NB4 (cell line): ENCODE results near the gene ADAMTSL3.
"Not testable (repeated sequence)": the region's sequence is repeated elsewhere in the genome, so short reads cannot be mapped to it uniquely, and the experiment has no call there.

Source experiments
- DNase-seq: peaks from one replicate; pipeline ENCODE4 v3.0.0; 2010; ENCODE audit warnings: low read depth
- H3K4me3 ChIP-seq: one replicate; pipeline ENCODE4 v1.5.1; 2011; ENCODE audit warnings: mild to moderate bottlenecking, low read depth, low read length, moderate library complexity
- CTCF ChIP-seq: IDR thresholded peaks from one replicate; pipeline ENCODE4 v1.5.1; 2012; ENCODE audit warnings: low read depth, low read length
- MYC ChIP-seq: IDR thresholded peaks from 2 replicates; pipeline ENCODE4 v1.6.1; 2011; ENCODE audit warnings: low read depth, low read length
- POLR2A ChIP-seq: IDR thresholded peaks from 2 replicates; pipeline ENCODE4 v1.6.1; 2011; ENCODE audit warnings: mild to moderate bottlenecking; ENCODE audit not compliant: insufficient read length; ENCODE audit errors: extremely low read depth
- TF ChIP-seq, protein P1 (sequence below): IDR thresholded peaks from 2 replicates; pipeline ENCODE4 v1.6.1; 2011; ENCODE audit warnings: low read depth, low read length

The ADAMTSL3 gene

GRCh38 chr15:83746231-83746630, 92.3 kb downstream of the ADAMTSL3 start:
- no peak overlapping the region for H3K4me3 ChIP-seq
- DNase-seq = no peak
- TF ChIP-seq MYC (no peak), POLR2A (no peak), CTCF (no peak)
- TF ChIP-seq, protein P1, sequence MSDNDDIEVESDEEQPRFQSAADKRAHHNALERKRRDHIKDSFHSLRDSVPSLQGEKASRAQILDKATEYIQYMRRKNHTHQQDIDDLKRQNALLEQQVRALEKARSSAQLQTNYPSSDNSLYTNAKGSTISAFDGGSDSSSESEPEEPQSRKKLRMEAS = no peak

DNA sequence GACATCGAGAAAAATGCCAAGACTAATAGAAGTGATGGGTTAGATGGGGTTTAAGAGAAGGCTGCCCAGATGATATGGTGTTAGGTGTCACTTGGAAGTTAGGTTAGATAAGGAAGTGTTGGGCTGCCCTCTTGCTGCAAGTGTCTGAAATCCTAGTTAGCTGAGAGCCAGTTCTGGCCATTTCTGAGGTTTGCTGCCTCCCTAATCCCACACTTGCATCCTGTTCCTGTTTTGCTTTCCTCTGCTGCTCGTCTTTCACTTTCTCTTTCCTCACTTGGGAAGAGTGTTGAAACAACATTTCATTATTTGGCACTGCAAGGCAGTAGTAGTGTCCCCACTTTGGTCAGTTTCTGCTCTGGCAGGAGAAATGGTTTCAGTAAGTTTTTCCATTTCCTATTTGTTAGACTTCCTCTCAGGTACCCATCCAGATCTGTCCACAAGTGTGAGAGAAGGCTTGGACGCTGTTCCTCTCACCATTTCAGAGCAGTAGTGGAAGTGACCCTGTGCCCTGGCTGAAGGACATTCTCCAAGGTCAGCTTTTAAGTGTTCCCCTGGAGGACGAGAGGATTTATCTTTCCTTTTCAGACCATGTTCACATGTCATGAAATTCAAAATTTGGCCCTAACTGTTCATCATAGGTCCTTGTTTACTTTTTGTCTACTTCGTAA, 93.3 kb downstream of the ADAMTSL3 start:
- no peak overlapping the region for H3K4me3 ChIP-seq
- no peak for TF ChIP-seq MYC
- TF ChIP-seq POLR2A = no peak
- TF ChIP-seq, protein P1 = no peak
- no peak for TF ChIP-seq CTCF
- DNase-seq = peak; percentile 42

DNA sequence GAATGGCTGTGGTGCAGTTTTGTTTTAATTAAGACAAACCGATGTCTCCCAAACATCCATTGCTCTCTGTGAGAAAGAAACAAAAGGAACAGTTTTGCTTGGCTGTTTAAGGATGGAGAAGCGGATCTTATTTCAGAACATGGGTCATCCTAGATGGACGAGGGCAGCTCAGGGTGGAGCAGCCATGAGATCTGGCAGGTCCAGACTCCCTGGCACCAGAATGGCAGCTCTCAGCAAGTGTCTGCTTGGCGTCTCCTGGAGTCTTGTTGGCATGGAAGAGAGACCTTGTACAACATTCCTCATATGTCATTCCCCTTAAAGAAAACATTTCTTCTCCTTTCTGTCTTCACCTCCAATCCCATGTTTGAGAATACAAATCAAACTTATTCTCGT, 93.8 kb downstream of the ADAMTSL3 start:
- no peak for DNase-seq
- TF ChIP-seq, protein P1 = no peak
- TF ChIP-seq MYC = no peak
- no peak for TF ChIP-seq CTCF
- TF ChIP-seq POLR2A = no peak
- H3K4me3 ChIP-seq = no peak overlapping the region

DNA sequence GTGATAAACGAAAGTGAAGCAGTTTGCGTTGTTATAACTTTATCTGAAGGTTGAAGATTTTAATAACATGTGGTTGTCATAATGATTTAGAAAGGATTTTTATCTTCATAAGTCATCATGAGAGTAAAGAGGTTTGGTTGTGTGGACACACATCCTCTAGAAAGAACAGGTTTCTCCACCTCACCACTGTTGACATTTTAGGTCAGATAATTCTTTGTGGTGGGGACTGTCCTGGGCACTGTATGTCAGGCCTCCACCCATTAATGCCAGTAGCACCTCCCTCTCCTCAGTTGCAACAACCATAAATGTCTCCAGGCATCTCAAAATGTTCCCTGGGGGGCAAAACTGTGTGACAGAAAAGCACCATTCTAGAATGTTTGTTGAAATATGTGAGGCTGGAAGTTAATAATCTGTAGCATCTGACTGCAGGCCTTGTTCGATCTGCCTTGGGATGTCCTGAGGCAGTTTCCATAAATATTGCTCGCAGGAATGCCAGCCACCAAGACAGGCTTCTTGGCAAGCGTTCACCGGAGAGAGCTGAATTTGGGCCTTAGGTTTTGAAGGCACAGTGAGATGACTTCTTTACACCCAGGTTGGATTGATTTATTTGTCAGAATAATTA, 100.1 kb downstream of the ADAMTSL3 start:
- no peak for TF ChIP-seq MYC
- TF ChIP-seq CTCF = no peak
- TF ChIP-seq, protein P1 = no peak
- TF ChIP-seq POLR2A = no peak
- H3K4me3 ChIP-seq = no peak overlapping the region
- DNase-seq = no peak

- not testable (repeated sequence) for H3K4me3 ChIP-seq, DNase-seq
These were observed 103.4 kb downstream of the ADAMTSL3 start for GRCh38 chr15:83757291-83757690.

GRCh38 chr15:83762367-83762766, 108.4 kb downstream of the ADAMTSL3 start:
- H3K4me3 ChIP-seq = no peak overlapping the region
- TF ChIP-seq, protein P1 = no peak
- TF ChIP-seq CTCF (no peak), POLR2A (no peak)
- DNase-seq = no peak
